HCT116 (cell line): ENCODE data around the gene ATP2C1. TPM values are rescaled to one million over a fixed set of nuclear protein-coding genes. Genes with fewer than 3 reads are reported as not detected.

Experiments used
- ATAC-seq: fragments of 200-7000 bp; cut with Tn5 transposase; 2 replicates; pipeline ENCODE4 v1.9.1; 2020; ENCODE audit warnings: mild to moderate bottlenecking, moderate library complexity
- BruUV-seq: library from RNA; stranded (reverse); fragments of 400-500 nt; replicated peaks from 2 replicates; lab custom pipeline; 2021; lab: Mats Ljungman, UMichigan
- CTCF ChIA-PET: fragments of 300-600 bp; sonication (Branson Sonifier 250); formaldehyde crosslinking; loops from one replicate; lab custom pipeline; 2021; ENCODE audit warnings: antibody characterized with exemption; lab: Charles Lee
- POLR2A ChIA-PET: fragments of 300-600, 350-600 bp; sonication (Branson Sonifier 250); formaldehyde crosslinking; loops from one replicate; lab custom pipeline; 2021; ENCODE audit warnings: antibody characterized with exemption; lab: Charles Lee
- RAD21 ChIA-PET, 2 experiments: fragments of 300-600 bp; sonication (Branson Sonifier 250); formaldehyde crosslinking; loops; one replicate each; lab custom pipeline; 2023; ENCODE audit warnings: low total read pairs in 2 of 2; ENCODE audit not compliant: uncharacterized antibody in 2 of 2, unreplicated experiment in 2 of 2, low non-redundant PET in 1 of 2; lab: Charles Lee
- DNase-seq: peaks from one replicate; pipeline ENCODE4 v3.0.0-alpha.2; 2010; ENCODE audit warnings: low read depth, low spot score
- H2AFZ ChIP-seq: fragments of 200-600 bp; shearing (Covaris generic), sonication (generic); 2 replicates; pipeline ENCODE4 v1.6.1; 2017; ENCODE audit warnings: low read depth, mixed run types, mixed read lengths, antibody characterized with exemption, low read length; ENCODE audit not compliant: poor library complexity, severe bottlenecking
- H3K27ac ChIP-seq: 2 replicates; pipeline ENCODE4 v1.5.1; 2012; ENCODE audit warnings: low read depth, low read length
- H3K27me3 ChIP-seq: fragments of 200-600 bp; sonication (generic); 2 replicates; pipeline ENCODE4 v1.6.1; 2016; ENCODE audit warnings: mixed run types, low read length, mixed read lengths; ENCODE audit not compliant: insufficient read depth
- H3K36me3 ChIP-seq, 2 experiments: fragments of 200-500 bp in 1 of 2; fragments of 200-600 bp in 1 of 2; sonication (Bioruptor generic) in 1 of 2; sonication (generic) in 1 of 2; 2 replicates each; pipeline versions ENCODE4 v1.5.1 to v1.6.1; 2014 to 2016; ENCODE audit warnings: low read length in 2 of 2, inconsistent platforms in 1 of 2, mixed read lengths in 1 of 2, mixed run types in 1 of 2; ENCODE audit not compliant: insufficient read depth in 2 of 2, control insufficient read depth in 1 of 2
- H3K4me1 ChIP-seq, 2 experiments: fragments of 200-600 bp in 1 of 2; sonication (generic) in 1 of 2; 2 replicates each; pipeline versions ENCODE4 v1.5.1 to v1.6.1; 2012 to 2017; ENCODE audit warnings: low read length in 2 of 2, inconsistent platforms in 1 of 2, mild to moderate bottlenecking in 1 of 2, mixed read lengths in 1 of 2, mixed run types in 1 of 2, moderate library complexity in 1 of 2; ENCODE audit not compliant: insufficient read depth in 2 of 2, control insufficient read depth in 1 of 2
- H3K4me2 ChIP-seq: fragments of 200-600 bp; sonication (generic); 2 replicates; pipeline ENCODE4 v1.6.1; 2017; ENCODE audit warnings: mixed run types, low read length, mixed read lengths
- H3K4me3 ChIP-seq, 2 experiments: fragments of 200-600 bp in 1 of 2; sonication (generic) in 1 of 2; replicated peaks in 1 of 2; 2 replicates each; pipeline ENCODE4 v1.5.1; 2011 to 2016; ENCODE audit warnings: low read length in 2 of 2, control low read depth in 1 of 2, low read depth in 1 of 2, mild to moderate bottlenecking in 1 of 2, mixed read lengths in 1 of 2, mixed run types in 1 of 2
- H3K79me2 ChIP-seq: fragments of 200-600 bp; sonication (generic); 2 replicates; pipeline ENCODE4 v1.6.1; 2017; ENCODE audit warnings: mild to moderate bottlenecking, mixed run types, low read length, moderate library complexity, mixed read lengths; ENCODE audit not compliant: insufficient read depth
- H3K9ac ChIP-seq: fragments of 200-600 bp; sonication (generic); 2 replicates; pipeline ENCODE4 v1.6.1; 2016; ENCODE audit warnings: low read length, mixed read lengths
- H3K9me2 ChIP-seq: fragments of 200-600 bp; sonication (generic), shearing (Covaris generic); 2 replicates; pipeline ENCODE4 v1.6.1; 2017; ENCODE audit warnings: mixed run types, mild to moderate bottlenecking, moderate library complexity; ENCODE audit not compliant: insufficient read depth
- H3K9me3 ChIP-seq, 2 experiments: fragments of 200-500 bp in 1 of 2; fragments of 200-600 bp in 1 of 2; sonication (Bioruptor generic) in 1 of 2; sonication (generic) in 1 of 2; 2 replicates each; pipeline ENCODE4 v1.6.1; 2014 to 2017; ENCODE audit warnings: low read length in 2 of 2, mixed read lengths in 2 of 2, inconsistent platforms in 1 of 2, low read depth in 1 of 2, mild to moderate bottlenecking in 1 of 2, mixed run types in 1 of 2, moderate library complexity in 1 of 2; ENCODE audit not compliant: control insufficient read depth in 1 of 2, insufficient read depth in 1 of 2
- H4K20me1 ChIP-seq: fragments of 200-600 bp; sonication (generic), shearing (Covaris generic); 2 replicates; pipeline ENCODE4 v1.6.1; 2017; ENCODE audit warnings: mixed run types, mild to moderate bottlenecking, moderate library complexity; ENCODE audit not compliant: insufficient read depth
- CBX3 ChIP-seq: IDR thresholded peaks from 2 replicates; pipeline ENCODE4 v1.6.1; 2012; ENCODE audit warnings: low read depth
- CEBPB ChIP-seq: IDR thresholded peaks from 2 replicates; pipeline ENCODE4 v1.6.1; 2012; ENCODE audit warnings: low read depth
- ELF1 ChIP-seq: IDR thresholded peaks from 2 replicates; pipeline ENCODE4 v1.6.1; 2012; ENCODE audit warnings: low read depth, borderline replicate concordance
- JUND ChIP-seq: IDR thresholded peaks from 2 replicates; pipeline ENCODE4 v1.6.1; 2012
- POLR2A ChIP-seq: IDR thresholded peaks from 2 replicates; pipeline ENCODE4 v1.7.0; 2011; ENCODE audit warnings: borderline replicate concordance; ENCODE audit not compliant: insufficient read depth, insufficient read length; ENCODE audit errors: extremely low read depth
- RAD21 ChIP-seq: IDR thresholded peaks from 2 replicates; pipeline ENCODE4 v1.6.1; 2012; ENCODE audit warnings: low read depth, mild to moderate bottlenecking
- ZFX ChIP-seq: fragments of 450-650 bp; IDR thresholded peaks from 2 replicates; pipeline ENCODE4 v1.6.1; 2017
- intact Hi-C: fragments of 100-400 bp; cut with micrococcal nuclease; formaldehyde crosslinking; loops from 2 replicates; pipeline ENCODE4 v1.10.0; 2022
- total RNA-seq: library from RNA; stranded (reverse); gene quantifications from one replicate; pipeline ENCODE4 v1.2.1, GENCODE V29; 2021; ENCODE audit not compliant: unreplicated experiment
- TF ChIP-seq, protein P1 (sequence below): IDR thresholded peaks from 2 replicates; pipeline ENCODE4 v1.6.1; 2012
- TF ChIP-seq, protein P2 (sequence below): IDR thresholded peaks from 2 replicates; pipeline ENCODE4 v1.6.1; 2012; ENCODE audit warnings: low read depth

ATP2C1 gene
- total RNA-seq, 1 experiment from 2014 or later = 69.1 TPM

DNA sequence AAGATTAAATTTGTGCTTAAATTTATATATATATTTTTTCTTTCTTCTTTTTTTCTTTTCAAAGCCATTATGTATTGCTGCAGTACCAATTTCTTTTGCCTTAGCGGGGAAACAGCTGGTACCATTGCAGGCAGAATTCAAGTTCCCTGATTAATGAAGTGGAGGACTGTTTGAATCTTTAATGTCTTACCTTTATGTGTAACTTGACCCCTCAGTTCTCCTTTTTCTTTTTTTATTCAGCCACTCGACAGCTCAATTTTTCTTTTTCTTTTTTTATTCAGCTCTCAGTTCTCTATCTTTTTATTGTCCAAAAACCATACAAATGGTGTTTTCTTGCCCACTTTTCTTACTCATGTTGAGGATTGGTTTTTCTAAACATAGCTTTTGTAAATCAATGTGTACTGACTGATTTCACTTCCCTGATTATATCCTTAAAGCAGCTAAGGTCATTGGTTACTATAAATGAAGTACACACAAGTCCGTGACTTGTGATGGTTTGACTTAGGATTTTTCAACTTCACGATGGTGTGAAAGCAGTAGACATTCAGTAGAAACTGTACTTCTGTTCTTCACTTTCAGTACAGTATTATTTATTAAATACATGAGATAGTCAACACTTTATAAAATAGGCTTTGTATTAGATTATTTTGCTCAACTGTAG lies 22.8 kb downstream of the ATP2C1 start:
- Histone ChIP-seq H3K27ac (no peak overlapping the region), H3K4me3 (no peak overlapping the region), H3K9me3 (no peaks in the 10 kb centered on the region), H2AFZ (no peak overlapping the region), H3K36me3 (no peaks in the 10 kb centered on the region), H4K20me1 (peaks cover 6% of the 10 kb centered on the region; the same call in 1 of the 2 replicates), H3K4me1 (no peaks in the 10 kb centered on the region), H3K9me2 (no peaks in the 10 kb centered on the region), H3K9ac (no peak overlapping the region), H3K4me2 (no peak overlapping the region), H3K27me3 (no peaks in the 10 kb centered on the region), H3K79me2 (peaks cover 83% of the 10 kb centered on the region)
- no peak for ATAC-seq
- BruUV-seq = no TSS peak
- ChIA-PET CTCF (no interaction called here), POLR2A (no interaction called here), RAD21 (no interaction called here)
- DNase-seq = no peak
- TF ChIP-seq CBX3 (no peak), JUND (no peak), ELF1 (no peak), ZFX (no peak), RAD21 (no peak), POLR2A (no peak), CEBPB (no peak)
- TF ChIP-seq, protein P1, sequence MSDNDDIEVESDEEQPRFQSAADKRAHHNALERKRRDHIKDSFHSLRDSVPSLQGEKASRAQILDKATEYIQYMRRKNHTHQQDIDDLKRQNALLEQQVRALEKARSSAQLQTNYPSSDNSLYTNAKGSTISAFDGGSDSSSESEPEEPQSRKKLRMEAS = no peak
- TF ChIP-seq, protein P2, sequence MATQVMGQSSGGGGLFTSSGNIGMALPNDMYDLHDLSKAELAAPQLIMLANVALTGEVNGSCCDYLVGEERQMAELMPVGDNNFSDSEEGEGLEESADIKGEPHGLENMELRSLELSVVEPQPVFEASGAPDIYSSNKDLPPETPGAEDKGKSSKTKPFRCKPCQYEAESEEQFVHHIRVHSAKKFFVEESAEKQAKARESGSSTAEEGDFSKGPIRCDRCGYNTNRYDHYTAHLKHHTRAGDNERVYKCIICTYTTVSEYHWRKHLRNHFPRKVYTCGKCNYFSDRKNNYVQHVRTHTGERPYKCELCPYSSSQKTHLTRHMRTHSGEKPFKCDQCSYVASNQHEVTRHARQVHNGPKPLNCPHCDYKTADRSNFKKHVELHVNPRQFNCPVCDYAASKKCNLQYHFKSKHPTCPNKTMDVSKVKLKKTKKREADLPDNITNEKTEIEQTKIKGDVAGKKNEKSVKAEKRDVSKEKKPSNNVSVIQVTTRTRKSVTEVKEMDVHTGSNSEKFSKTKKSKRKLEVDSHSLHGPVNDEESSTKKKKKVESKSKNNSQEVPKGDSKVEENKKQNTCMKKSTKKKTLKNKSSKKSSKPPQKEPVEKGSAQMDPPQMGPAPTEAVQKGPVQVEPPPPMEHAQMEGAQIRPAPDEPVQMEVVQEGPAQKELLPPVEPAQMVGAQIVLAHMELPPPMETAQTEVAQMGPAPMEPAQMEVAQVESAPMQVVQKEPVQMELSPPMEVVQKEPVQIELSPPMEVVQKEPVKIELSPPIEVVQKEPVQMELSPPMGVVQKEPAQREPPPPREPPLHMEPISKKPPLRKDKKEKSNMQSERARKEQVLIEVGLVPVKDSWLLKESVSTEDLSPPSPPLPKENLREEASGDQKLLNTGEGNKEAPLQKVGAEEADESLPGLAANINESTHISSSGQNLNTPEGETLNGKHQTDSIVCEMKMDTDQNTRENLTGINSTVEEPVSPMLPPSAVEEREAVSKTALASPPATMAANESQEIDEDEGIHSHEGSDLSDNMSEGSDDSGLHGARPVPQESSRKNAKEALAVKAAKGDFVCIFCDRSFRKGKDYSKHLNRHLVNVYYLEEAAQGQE = no peak
- intact Hi-C loops = no loop called here
